Measurements from ENCODE around the gene LEP. TPM values are rescaled to one million over a fixed set of nuclear protein-coding genes. Genes with fewer than 3 reads are reported as not detected.

Gene LEP
- total and polyA plus RNA-seq, 2 donors (not counting 1 experiment from before 2014, with no cell fraction given) = not detected

DNA sequence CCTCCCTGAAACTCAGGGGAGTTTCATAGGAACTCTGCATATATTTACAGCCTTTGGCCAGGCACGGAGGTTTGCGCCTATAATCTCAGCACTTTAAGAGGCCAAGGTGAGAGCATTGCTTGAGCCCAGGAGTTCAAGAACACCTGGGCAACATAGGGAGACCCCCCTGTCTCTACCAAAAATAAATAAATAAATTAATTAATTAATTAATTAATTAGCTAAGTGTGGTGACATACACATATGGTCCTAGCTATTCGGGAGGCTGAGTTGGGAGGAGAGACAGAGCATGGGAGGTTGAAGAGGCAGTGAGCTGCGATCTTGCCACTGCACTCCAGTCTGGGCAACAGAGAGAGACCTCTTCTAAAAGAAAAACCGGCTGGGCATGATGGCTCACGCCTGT lies 9.4 kb upstream of the LEP start:
- H3K36me3 ChIP-seq (replicated peaks in 1 of 2; ENCODE audit: control extremely low read depth in 1 of 2, control insufficient read depth in 1 of 2, extremely low read depth in 1 of 2, insufficient read depth in 2 of 2, low read length in 1 of 2) = no peaks in the 10 kb centered on the region
- intact Hi-C loops (cut with micrococcal nuclease) = no loop called here
- Mint-ChIP-seq H3K4me1 (no peaks in the 10 kb centered on the region), H3K27ac (no peak overlapping the region), H3K4me3 (no peak overlapping the region), H3K9me3 (ENCODE audit: insufficient read depth) (no peaks in the 10 kb centered on the region), H3K27me3 (peaks cover 31% of the 10 kb centered on the region)
- H4K20me1 ChIP-seq (ENCODE audit: control insufficient read depth, insufficient read depth, low read length, poor library complexity, severe bottlenecking) = no peaks in the 10 kb centered on the region
- POLR2A ChIA-PET = no interaction called here
- ATAC-seq (ENCODE audit: low read depth) = no peak
- no peaks in the 10 kb centered on the region for H3K79me2 ChIP-seq (ENCODE audit: control insufficient read depth, insufficient read depth, low read length)
- DNase-seq = no peak
- no peak overlapping the region for H3K9ac ChIP-seq (ENCODE audit: low read length)
- H3K4me2 ChIP-seq (replicated peaks; ENCODE audit: low read depth, low read length, poor library complexity, severe bottlenecking) = no peak overlapping the region
- H3K27ac ChIP-seq (ENCODE audit: low read length in 2 of 2) = no peak overlapping the region
- H3K4me3 ChIP-seq (ENCODE audit: control extremely low read depth in 1 of 5, extremely low read depth in 1 of 5, insufficient read depth in 1 of 5, low read depth in 2 of 5, low read length in 4 of 5) = no peak overlapping the region
- H2AFZ ChIP-seq (ENCODE audit: insufficient read depth, low read depth, low read length, poor library complexity, severe bottlenecking) = no peak overlapping the region
- 94% methylated on average over 5 of the region's 6 CpGs for WGBS (ENCODE audit: insufficient coverage)
- CTCF ChIA-PET = no interaction called here
- H3K27me3 ChIP-seq (replicated peaks in 1 of 4; ENCODE audit: control extremely low read depth in 1 of 4, control insufficient read depth in 3 of 4, insufficient read depth in 4 of 4, low read length in 3 of 4) = peaks cover 0 to 6% (median 2%) of the 10 kb centered on the region in 4 experiments
- no peaks in the 10 kb centered on the region for H3K4me1 ChIP-seq (ENCODE audit: control insufficient read depth in 2 of 2, insufficient read depth in 2 of 2, low read length in 2 of 2)
- H3K9me3 ChIP-seq (ENCODE audit: control extremely low read depth in 1 of 3, control insufficient read depth in 2 of 3, insufficient read depth in 1 of 3, low read length in 2 of 3) = no peaks in the 10 kb centered on the region
- no peak for TF ChIP-seq EZH2 (IDR thresholded peaks at IDR 0.05; ENCODE audit: borderline replicate concordance, insufficient read depth, low read depth, low read length, poor library complexity, severe bottlenecking)
- TF ChIP-seq, protein P1, sequence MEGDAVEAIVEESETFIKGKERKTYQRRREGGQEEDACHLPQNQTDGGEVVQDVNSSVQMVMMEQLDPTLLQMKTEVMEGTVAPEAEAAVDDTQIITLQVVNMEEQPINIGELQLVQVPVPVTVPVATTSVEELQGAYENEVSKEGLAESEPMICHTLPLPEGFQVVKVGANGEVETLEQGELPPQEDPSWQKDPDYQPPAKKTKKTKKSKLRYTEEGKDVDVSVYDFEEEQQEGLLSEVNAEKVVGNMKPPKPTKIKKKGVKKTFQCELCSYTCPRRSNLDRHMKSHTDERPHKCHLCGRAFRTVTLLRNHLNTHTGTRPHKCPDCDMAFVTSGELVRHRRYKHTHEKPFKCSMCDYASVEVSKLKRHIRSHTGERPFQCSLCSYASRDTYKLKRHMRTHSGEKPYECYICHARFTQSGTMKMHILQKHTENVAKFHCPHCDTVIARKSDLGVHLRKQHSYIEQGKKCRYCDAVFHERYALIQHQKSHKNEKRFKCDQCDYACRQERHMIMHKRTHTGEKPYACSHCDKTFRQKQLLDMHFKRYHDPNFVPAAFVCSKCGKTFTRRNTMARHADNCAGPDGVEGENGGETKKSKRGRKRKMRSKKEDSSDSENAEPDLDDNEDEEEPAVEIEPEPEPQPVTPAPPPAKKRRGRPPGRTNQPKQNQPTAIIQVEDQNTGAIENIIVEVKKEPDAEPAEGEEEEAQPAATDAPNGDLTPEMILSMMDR (IDR thresholded peaks at IDR 0.05) = no peak

DNA sequence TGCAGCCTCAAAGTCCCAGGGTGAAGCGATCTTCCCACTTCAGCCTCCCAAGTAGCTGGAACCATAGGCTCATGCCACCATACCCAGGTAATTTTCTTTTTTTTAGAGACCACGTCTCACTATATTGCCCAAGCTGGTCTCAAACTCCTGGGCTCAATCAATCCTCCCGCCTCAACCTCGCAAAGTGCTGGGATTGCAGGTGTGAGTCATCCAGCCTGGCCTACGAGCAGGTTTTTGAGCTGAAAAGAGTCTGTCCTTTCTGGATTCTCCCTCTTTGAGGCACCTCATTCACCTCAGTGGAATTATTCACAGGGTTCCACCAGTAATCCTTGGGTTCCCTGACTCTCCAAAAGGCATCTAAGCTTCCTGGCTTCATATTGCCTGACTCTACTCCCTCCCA lies 7.6 kb upstream of the LEP start:
- 89% methylated on average over 5 of the region's 5 CpGs for WGBS (ENCODE audit: insufficient coverage)
- Histone ChIP-seq H3K4me2 (replicated peaks; ENCODE audit: low read depth, low read length, poor library complexity, severe bottlenecking) (no peak overlapping the region), H3K36me3 (replicated peaks in 1 of 2; ENCODE audit: control extremely low read depth in 1 of 2, control insufficient read depth in 1 of 2, extremely low read depth in 1 of 2, insufficient read depth in 2 of 2, low read length in 1 of 2) (no peaks in the 10 kb centered on the region), H3K4me1 (ENCODE audit: control insufficient read depth in 2 of 2, insufficient read depth in 2 of 2, low read length in 2 of 2) (no peaks in the 10 kb centered on the region), H3K27me3 (replicated peaks in 1 of 4; ENCODE audit: control extremely low read depth in 1 of 4, control insufficient read depth in 3 of 4, insufficient read depth in 4 of 4, low read length in 3 of 4) (peaks cover 0 to 10% (median 0%) of the 10 kb centered on the region in 4 experiments), H3K27ac (ENCODE audit: low read length in 2 of 2) (no peak overlapping the region), H2AFZ (ENCODE audit: insufficient read depth, low read depth, low read length, poor library complexity, severe bottlenecking) (no peak overlapping the region), H4K20me1 (ENCODE audit: control insufficient read depth, insufficient read depth, low read length, poor library complexity, severe bottlenecking) (no peaks in the 10 kb centered on the region), H3K9ac (ENCODE audit: low read length) (no peak overlapping the region), H3K9me3 (ENCODE audit: control extremely low read depth in 1 of 3, control insufficient read depth in 2 of 3, insufficient read depth in 1 of 3, low read length in 2 of 3) (peaks cover 0 to 3% (median 0%) of the 10 kb centered on the region in 3 donors), H3K4me3 (ENCODE audit: control extremely low read depth in 1 of 5, extremely low read depth in 1 of 5, insufficient read depth in 1 of 5, low read depth in 2 of 5, low read length in 4 of 5) (no peak overlapping the region), H3K79me2 (ENCODE audit: control insufficient read depth, insufficient read depth, low read length) (no peaks in the 10 kb centered on the region)
- H3K4me3 Mint-ChIP-seq = no peak overlapping the region
- POLR2A ChIA-PET = no interaction called here
- DNase-seq = no peak
- no peaks in the 10 kb centered on the region for H3K4me1 Mint-ChIP-seq
- TF ChIP-seq EZH2 (IDR thresholded peaks at IDR 0.05; ENCODE audit: borderline replicate concordance, insufficient read depth, low read depth, low read length, poor library complexity, severe bottlenecking) = no peak
- TF ChIP-seq, protein P1 (IDR thresholded peaks at IDR 0.05) = no peak
- H3K27ac Mint-ChIP-seq = no peak overlapping the region
- intact Hi-C loops (cut with micrococcal nuclease) = no loop called here
- peaks cover 4% of the 10 kb centered on the region for H3K9me3 Mint-ChIP-seq (ENCODE audit: insufficient read depth)
- H3K27me3 Mint-ChIP-seq = peaks cover 33% of the 10 kb centered on the region
- CTCF ChIA-PET = no interaction called here
- no peak for ATAC-seq (ENCODE audit: low read depth)

Data from B cell (primary cell).